Neural cell (in vitro differentiated cells): ENCODE results near the gene PHACTR3. TPM values are rescaled to one million over a fixed set of nuclear protein-coding genes. Genes with fewer than 3 reads are reported as not detected.

ENCODE experiments used
- H2AFZ ChIP-seq: fragments of 200-600, 300-800 bp; sonication (generic), shearing (Covaris generic); 2 replicates; pipeline ENCODE4 v1.6.0; 2014; ENCODE audit warnings: low read depth, mild to moderate bottlenecking, antibody characterized with exemption, low read length, moderate library complexity
- H3F3A ChIP-seq: fragments of 200-600 bp; shearing (Covaris generic); 2 replicates; pipeline ENCODE4 v1.6.1; 2016; ENCODE audit warnings: mild to moderate bottlenecking, moderate library complexity, mixed read lengths, antibody characterized with exemption, low read length; ENCODE audit not compliant: insufficient read depth, poor library complexity, severe bottlenecking
- H3K27ac ChIP-seq: fragments of 200-600, 300-800 bp; sonication (generic), shearing (Covaris generic); 2 replicates; pipeline ENCODE4 v1.5.1; 2014; ENCODE audit warnings: mild to moderate bottlenecking, low read length, moderate library complexity
- H3K27me3 ChIP-seq: fragments of 300-800, 200-600 bp; sonication (generic), shearing (Covaris generic); 2 replicates; pipeline ENCODE4 v1.6.0; 2014; ENCODE audit warnings: mild to moderate bottlenecking, low read depth, low read length, moderate library complexity; ENCODE audit not compliant: insufficient read depth
- H3K36me3 ChIP-seq: fragments of 300-800, 200-600 bp; sonication (generic), shearing (Covaris generic); 2 replicates; pipeline ENCODE4 v1.5.1; 2014; ENCODE audit warnings: mild to moderate bottlenecking, antibody characterized with exemption, low read length, moderate library complexity; ENCODE audit not compliant: insufficient read depth
- H3K4me2 ChIP-seq: fragments of 300-800, 200-600 bp; sonication (generic), shearing (Covaris generic); 2 replicates; pipeline ENCODE4 v1.6.0; 2014; ENCODE audit warnings: mild to moderate bottlenecking, low read length
- H3K4me3 ChIP-seq: fragments of 300-800, 200-600 bp; sonication (generic), shearing (Covaris generic); 2 replicates; pipeline ENCODE4 v1.5.1; 2014; ENCODE audit warnings: mild to moderate bottlenecking, low read length, moderate library complexity
- H3K79me2 ChIP-seq: fragments of 200-600 bp; shearing (Covaris generic); replicated peaks from 2 replicates; pipeline ENCODE4 v1.6.0; 2014; ENCODE audit warnings: mild to moderate bottlenecking, low read length, moderate library complexity; ENCODE audit not compliant: insufficient read depth
- H3K9ac ChIP-seq: fragments of 300-800, 200-600 bp; sonication (generic), shearing (Covaris generic); 2 replicates; pipeline ENCODE4 v1.6.1; 2016; ENCODE audit warnings: mild to moderate bottlenecking, low read length, mixed read lengths
- H3K9me2 ChIP-seq: fragments of 200-600 bp; shearing (Covaris generic); 2 replicates; pipeline ENCODE4 v1.6.1; 2016; ENCODE audit warnings: mild to moderate bottlenecking, low read length, mixed read lengths; ENCODE audit not compliant: insufficient read depth
- H3K9me3 ChIP-seq: fragments of 200-600, 300-800 bp; sonication (generic), shearing (Covaris generic); 2 replicates; pipeline ENCODE4 v1.6.1; 2016; ENCODE audit warnings: mild to moderate bottlenecking, mixed run types, low read length, moderate library complexity, mixed read lengths
- H4K20me1 ChIP-seq: fragments of 200-600 bp; shearing (Covaris generic); 2 replicates; pipeline ENCODE4 v1.6.1; 2016; ENCODE audit warnings: mild to moderate bottlenecking, mixed run types; ENCODE audit not compliant: insufficient read depth
- CTCF ChIP-seq: fragments of 450-650 bp; IDR thresholded peaks from 2 replicates; pipeline ENCODE4 v1.5.1; 2014; ENCODE audit warnings: antibody characterized with exemption, mild to moderate bottlenecking, moderate library complexity; ENCODE audit not compliant: poor library complexity, severe bottlenecking
- EP300 ChIP-seq: fragments of 450-650 bp; conservative IDR thresholded peaks from 2 replicates; pipeline ENCODE4 v1.6.1; 2014; ENCODE audit warnings: antibody characterized with exemption, mild to moderate bottlenecking, moderate library complexity; ENCODE audit not compliant: poor library complexity, severe bottlenecking
- EZH2 ChIP-seq: fragments of 200-600, 300-800 bp; shearing (Covaris generic), sonication (generic); IDR thresholded peaks from 2 replicates; pipeline ENCODE4 v1.6.1; 2014; ENCODE audit warnings: antibody characterized with exemption, low read length, borderline replicate concordance, mild to moderate bottlenecking; ENCODE audit not compliant: insufficient read depth, poor library complexity, severe bottlenecking
- MXI1 ChIP-seq: fragments of 450-650 bp; conservative IDR thresholded peaks from 2 replicates; pipeline ENCODE4 v1.6.1; 2014; ENCODE audit warnings: antibody characterized with exemption, mild to moderate bottlenecking; ENCODE audit not compliant: poor library complexity, severe bottlenecking
- POLR2AphosphoS5 ChIP-seq: IDR thresholded peaks from 2 replicates; pipeline ENCODE4 v1.6.1; 2012
- RAD21 ChIP-seq: fragments of 450-650 bp; conservative IDR thresholded peaks from 2 replicates; pipeline ENCODE4 v1.6.1; 2014; ENCODE audit warnings: antibody characterized with exemption, mild to moderate bottlenecking, moderate library complexity
- REST ChIP-seq: IDR thresholded peaks from 2 replicates; pipeline ENCODE4 v1.6.1; 2012; ENCODE audit warnings: borderline replicate concordance
- SMC3 ChIP-seq: fragments of 450-650 bp; conservative IDR thresholded peaks from 2 replicates; pipeline ENCODE4 v1.6.1; 2014; ENCODE audit warnings: antibody characterized with exemption, mild to moderate bottlenecking, moderate library complexity; ENCODE audit not compliant: poor library complexity
- TAF1 ChIP-seq: IDR thresholded peaks from 2 replicates; pipeline ENCODE4 v1.6.1; 2012; ENCODE audit warnings: low read depth
- polyA plus RNA-seq: library from polyadenylated mRNA; depleted of rRNA; stranded (reverse); fragments of >200 nt; gene quantifications from 2 replicates; pipeline ENCODE4 v1.2.3, GENCODE V29; 2014

The PHACTR3 gene
- polyA plus RNA-seq, 1 donor from 2014 or later: 1.3 TPM

- H3K27ac ChIP-seq: no peak overlapping the region
- no peak overlapping the region for H2AFZ ChIP-seq
- no peaks in the 10 kb centered on the region for H3K9me3 ChIP-seq
- no peak for TF ChIP-seq TAF1
- TF ChIP-seq EZH2: no peak
- TF ChIP-seq EP300: no peak
- TF ChIP-seq CTCF: no peak
- no peak for TF ChIP-seq REST
- TF ChIP-seq SMC3: no peak
- TF ChIP-seq RAD21: no peak
- no peak for TF ChIP-seq POLR2AphosphoS5
- no peak overlapping the region for H3K4me2 ChIP-seq
- H4K20me1 ChIP-seq: no peaks in the 10 kb centered on the region
- peaks cover 17% of the 10 kb centered on the region for H3K27me3 ChIP-seq
- H3K9ac ChIP-seq: no peak overlapping the region
- H3K4me3 ChIP-seq: no peak overlapping the region
- H3K36me3 ChIP-seq: no peaks in the 10 kb centered on the region
- no peaks in the 10 kb centered on the region for H3F3A ChIP-seq
- no peaks in the 10 kb centered on the region for H3K79me2 ChIP-seq
- no peaks in the 10 kb centered on the region for H3K9me2 ChIP-seq
Observed at GRCh38 chr20:59571151-59571550, 33.2 kb upstream of the PHACTR3 start.

- H3K27me3 ChIP-seq: peaks cover 23% of the 10 kb centered on the region
- no peaks in the 10 kb centered on the region for H3K36me3 ChIP-seq
- no peaks in the 10 kb centered on the region for H4K20me1 ChIP-seq
- no peaks in the 10 kb centered on the region for H3K9me2 ChIP-seq
- H3K27ac ChIP-seq: no peak overlapping the region
- no peak for TF ChIP-seq MXI1
- TF ChIP-seq CTCF: peak; percentile 86
- peak; percentile 65 for TF ChIP-seq SMC3
- peak; percentile 71 for TF ChIP-seq RAD21
- TF ChIP-seq REST: no peak
- no peak overlapping the region for H2AFZ ChIP-seq
- peak overlapping the region; percentile 52 for H3K4me3 ChIP-seq
- H3K9me3 ChIP-seq: no peaks in the 10 kb centered on the region
- no peaks in the 10 kb centered on the region for H3K79me2 ChIP-seq
- H3F3A ChIP-seq: no peaks in the 10 kb centered on the region
- no peak overlapping the region for H3K4me2 ChIP-seq
- peak overlapping the region; percentile 15 for H3K9ac ChIP-seq
Observed at GRCh38 chr20:59571551-59572314, 32.6 kb upstream of the PHACTR3 start.
